IMR-90 (cell line): ENCODE measurements around the gene CASKIN1.

ENCODE experiments used
- BHLHE40 ChIP-seq: fragments of 150-350 bp; IDR thresholded peaks from 2 replicates; pipeline ENCODE4 v1.6.1; 2016; ENCODE audit warnings: mild to moderate bottlenecking, low read depth, low read length
- CEBPB ChIP-seq: IDR thresholded peaks from 2 replicates; pipeline ENCODE4 v1.6.1; 2012; ENCODE audit warnings: low read depth, low read length, improper control_type of control experiment
- CTCF ChIP-seq: conservative IDR thresholded peaks from 2 replicates; pipeline ENCODE4 v1.5.1; 2012; ENCODE audit warnings: mild to moderate bottlenecking, low read depth, low read length, improper control_type of control experiment
- FOS ChIP-seq: fragments of 150-350 bp; IDR thresholded peaks from 2 replicates; pipeline ENCODE4 v1.6.1; 2016; ENCODE audit warnings: low read depth, low read length
- MAFK ChIP-seq: IDR thresholded peaks from 2 replicates; pipeline ENCODE4 v1.6.1; 2012; ENCODE audit warnings: low read depth, low read length, improper control_type of control experiment
- MAZ ChIP-seq: IDR thresholded peaks from 2 replicates; pipeline ENCODE4 v1.6.1; 2012; ENCODE audit warnings: low read depth, mild to moderate bottlenecking, low read length, improper control_type of control experiment, moderate library complexity, borderline replicate concordance
- POLR2A ChIP-seq: IDR thresholded peaks from 2 replicates; pipeline ENCODE4 v1.6.1; 2012; ENCODE audit warnings: mild to moderate bottlenecking, low read depth, low read length
- RAD21 ChIP-seq: IDR thresholded peaks from 2 replicates; pipeline ENCODE4 v1.6.1; 2012; ENCODE audit warnings: low read length, improper control_type of control experiment
- RCOR1 ChIP-seq: IDR thresholded peaks from 2 replicates; pipeline ENCODE4 v1.6.1; 2012; ENCODE audit warnings: mild to moderate bottlenecking, low read length, improper control_type of control experiment; ENCODE audit not compliant: insufficient replicate concordance
- RFX5 ChIP-seq: IDR thresholded peaks from 2 replicates; pipeline ENCODE4 v1.8.0; 2012; ENCODE audit warnings: low read depth, mild to moderate bottlenecking, low read length, moderate library complexity
- SMC3 ChIP-seq: fragments of 150-350 bp; IDR thresholded peaks from 2 replicates; pipeline ENCODE4 v1.6.1; 2016; ENCODE audit warnings: low read depth, mild to moderate bottlenecking, antibody characterized with exemption, low read length, moderate library complexity

GRCh38 chr16:2149630-2150417 is 46.6 kb downstream of the CASKIN1 start:
- TF ChIP-seq BHLHE40 (no peak), RAD21 (no peak), CEBPB (no peak), CTCF (no peak), POLR2A (no peak), MAZ (no peak), RFX5 (no peak), FOS (no peak), MAFK (no peak), RCOR1 (no peak), SMC3 (no peak)
